ENCODE data around the gene METTL16.

METTL16 gene

DNA sequence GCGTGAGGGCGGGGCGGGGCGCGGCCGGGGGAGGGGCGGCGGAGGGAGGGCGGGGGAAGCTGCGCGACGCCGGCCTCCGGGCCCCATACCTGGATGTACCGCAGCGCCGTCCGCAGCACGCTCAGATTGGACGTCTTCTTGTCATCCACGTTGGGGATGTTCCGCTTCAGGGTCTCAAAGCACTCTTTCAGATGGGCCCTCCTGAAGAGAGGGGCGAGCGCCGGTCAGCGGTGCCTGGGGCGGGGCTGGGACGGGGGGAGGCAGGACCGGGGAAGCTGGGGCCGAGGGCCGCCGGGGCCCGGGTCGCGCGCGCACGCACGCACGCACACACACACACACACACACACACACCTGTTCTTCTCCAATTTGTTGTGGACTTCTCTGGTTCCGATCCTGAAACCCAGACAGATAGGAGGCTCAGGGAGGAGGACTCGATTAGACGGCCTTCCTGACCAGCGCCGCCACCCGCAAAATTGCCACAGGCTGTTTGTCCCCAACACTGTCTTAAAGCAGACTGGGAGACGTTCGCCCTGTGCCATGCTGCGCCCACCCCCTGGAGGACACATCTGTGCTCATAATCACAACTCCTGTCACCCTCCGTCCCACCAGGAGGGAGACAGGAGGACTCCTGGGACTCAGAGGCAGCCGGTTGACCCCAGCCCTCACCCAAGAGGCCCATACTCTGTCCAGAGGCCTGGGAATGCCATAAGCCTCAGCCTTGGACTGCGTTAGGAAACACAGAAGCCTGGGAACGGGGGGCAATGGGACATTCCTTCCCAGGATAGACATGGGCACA, 117.5 kb downstream of the METTL16 start:
- DNase-seq: no peak

- DNase-seq: peak; percentile 92
Observed at GRCh38 chr17:2393174-2393953, 118.3 kb downstream of the METTL16 start.

DNA sequence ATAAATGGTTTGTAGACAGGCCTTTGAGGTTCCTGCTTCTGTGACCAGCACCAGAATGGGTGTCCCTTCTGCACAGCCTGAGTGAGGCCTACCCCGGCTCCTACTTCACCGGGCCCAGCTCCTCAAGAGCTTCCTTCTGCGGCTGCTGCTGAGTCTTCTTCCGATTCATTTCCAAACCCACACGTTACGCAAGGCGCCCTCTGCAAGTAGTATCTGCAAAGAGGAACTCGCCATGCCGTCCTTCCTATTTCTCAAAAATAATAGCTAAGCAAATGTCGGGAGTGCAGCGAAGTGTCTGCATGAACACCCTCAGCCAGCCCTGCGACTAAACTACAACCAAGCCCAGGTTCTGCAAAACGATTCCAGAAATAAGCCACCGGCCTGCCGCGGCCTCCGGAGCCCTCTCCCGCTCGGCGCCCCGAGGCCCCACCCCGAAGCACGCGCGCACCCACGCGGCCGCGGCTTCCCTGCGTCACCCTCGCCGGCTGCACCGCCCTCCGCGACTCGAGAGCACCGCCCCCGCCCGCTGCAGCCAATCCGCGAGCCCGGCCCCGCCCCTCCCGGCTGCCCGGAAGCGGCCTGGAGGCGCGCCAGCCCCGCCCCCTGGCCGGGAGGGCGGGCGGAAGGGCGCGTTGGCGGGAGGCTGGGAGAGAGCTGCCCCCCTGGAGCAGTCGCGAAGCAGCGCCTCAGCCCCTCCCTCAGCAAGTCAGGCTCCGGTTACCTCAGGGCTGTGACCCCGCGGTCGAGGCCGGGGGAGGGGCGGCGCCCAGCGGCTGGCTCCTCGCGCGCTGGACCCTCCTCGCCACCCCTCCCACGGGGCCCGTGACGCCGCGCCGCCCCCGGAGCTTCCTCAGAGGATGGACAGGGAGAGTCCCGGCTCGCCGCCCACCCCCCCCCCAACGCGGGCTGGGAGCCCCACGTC, 119.2 kb downstream of the METTL16 start:
- peak; percentile 99 for DNase-seq

- no peak for DNase-seq
Observed at GRCh38 chr17:2391597-2392251, 120.0 kb downstream of the METTL16 start.

DNA sequence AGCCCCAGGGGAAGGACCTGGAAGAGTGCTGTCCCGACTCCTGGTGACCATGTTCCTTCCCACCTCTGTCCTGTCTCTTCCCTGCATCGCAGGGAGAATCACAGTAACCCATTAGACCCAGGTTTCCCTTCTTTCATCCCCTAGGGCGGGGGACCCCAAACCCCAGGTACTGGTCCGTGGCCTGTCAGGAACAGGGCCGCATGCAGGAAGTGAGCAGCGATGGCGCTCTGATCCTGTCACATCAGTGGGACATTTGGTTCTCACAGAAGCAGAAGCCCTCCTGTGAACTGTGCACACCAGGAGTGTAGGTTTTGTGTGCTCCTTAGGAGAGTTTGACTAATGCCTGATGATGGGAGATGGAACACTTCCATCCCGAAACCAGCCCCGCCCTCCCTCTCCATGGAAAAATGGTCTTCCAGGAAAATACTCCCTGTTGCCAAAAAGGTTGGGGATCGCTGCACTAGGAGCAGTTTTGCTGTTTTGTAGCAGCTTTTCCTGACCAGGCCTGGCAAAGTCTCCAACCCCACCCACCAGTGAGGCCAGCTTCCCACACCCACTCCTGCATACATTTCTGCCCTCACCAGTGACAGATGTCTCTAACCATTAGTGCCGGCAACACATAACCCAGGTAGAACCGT, 121.4 kb downstream of the METTL16 start:
- DNase-seq: no peak

- no peak for DNase-seq
Observed at GRCh38 chr17:2388683-2389055, 123.0 kb downstream of the METTL16 start.

- DNase-seq: no peak
Observed at GRCh38 chr17:2388020-2388682, 123.5 kb downstream of the METTL16 start.

GRCh38 chr17:2387086-2388019, 124.3 kb downstream of the METTL16 start:
- no peak for DNase-seq

DNA sequence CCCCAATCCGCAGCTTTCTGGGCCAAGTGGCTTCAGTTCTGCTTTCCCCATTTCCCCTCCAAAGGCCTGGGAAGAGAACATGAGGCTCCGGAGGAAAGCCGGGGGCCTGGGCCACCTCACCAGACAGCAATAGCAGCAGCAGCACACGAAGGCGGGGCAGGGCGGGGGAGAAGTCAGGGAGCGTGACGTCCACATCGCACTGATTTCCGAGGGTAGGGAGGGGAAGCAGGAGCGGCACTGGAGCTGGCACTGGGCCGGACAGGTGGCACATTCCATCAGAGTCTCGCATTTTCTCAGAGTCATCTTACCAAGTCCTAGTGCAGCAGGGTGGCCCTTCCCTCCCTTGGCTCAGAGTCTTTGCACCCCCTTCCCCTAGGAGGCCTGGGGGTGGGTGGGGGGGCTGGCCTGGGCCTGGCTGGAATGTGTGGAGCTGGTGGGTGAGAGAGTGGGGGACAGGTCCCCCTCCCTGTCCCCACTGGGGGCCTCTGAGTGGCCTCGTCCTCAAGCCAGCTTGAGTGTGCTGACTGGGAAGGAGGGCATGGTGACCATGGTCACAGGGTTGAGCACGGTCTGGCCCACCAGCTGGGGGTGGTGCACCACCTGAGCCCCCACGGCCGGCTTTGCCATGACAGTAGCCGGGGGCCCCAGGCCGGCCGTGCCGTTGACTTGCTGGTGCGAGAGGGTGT, 125.1 kb downstream of the METTL16 start:
- DNase-seq: no peak

- no peak for DNase-seq
Observed at GRCh38 chr17:2385240-2386210, 126.2 kb downstream of the METTL16 start.

GRCh38 chr17:2384439-2385127, 127.1 kb downstream of the METTL16 start:
- no peak for DNase-seq

GRCh38 chr17:2383628-2384167, 128.0 kb downstream of the METTL16 start:
- no peak for DNase-seq

GRCh38 chr17:2380950-2381649, 130.6 kb downstream of the METTL16 start:
- no peak for DNase-seq

- DNase-seq: no peak
Observed at GRCh38 chr17:2380226-2380922, 131.3 kb downstream of the METTL16 start.

GRCh38 chr17:2379489-2380225, 132.0 kb downstream of the METTL16 start:
- no peak for DNase-seq

- DNase-seq: no peak
Observed at GRCh38 chr17:2378905-2379304, 132.8 kb downstream of the METTL16 start.
